ENCODE results near the gene TMEM200A. TPM values are rescaled to one million over a fixed set of nuclear protein-coding genes. Genes with fewer than 3 reads are reported as not detected.
A peak's percentile ranks its signal among the peaks of the same experiment; 100 is the strongest.

Gene TMEM200A
- polyA plus RNA-seq, 1 of the 3 experiments (the other 2 are of a cell fraction): 32.6 TPM

GRCh38 chr6:130381459-130382380, 15.9 kb downstream of the TMEM200A start:
- H3F3A ChIP-seq (replicated peaks; ENCODE audit: insufficient read depth): peaks cover 26% of the 10 kb centered on the region
- H3K4me3 ChIP-seq (ENCODE audit: low read depth in 2 of 2, low read length in 1 of 2): no peak overlapping the region
- peak overlapping the region; percentile 43; the same call in 1 of the 2 replicates for H3K4me2 ChIP-seq
- H3K36me3 ChIP-seq (replicated peaks in 1 of 2; ENCODE audit: control insufficient read depth in 1 of 2, insufficient read depth in 2 of 2, low read length in 1 of 2): peaks cover under 1 to 33% of the 10 kb centered on the region in 2 experiments
- 45% methylated on average over 7 of the region's 7 CpGs for WGBS (ENCODE audit: low lambda C conversion rate)
- no peaks in the 10 kb centered on the region for H3K27me3 ChIP-seq (ENCODE audit: insufficient read depth)
- no peak overlapping the region for H3K9ac ChIP-seq
- H3K27ac ChIP-seq (ENCODE audit: low read depth in 2 of 2, low read length in 1 of 2): peak overlapping the region; percentile 9 to 46
- no peaks in the 10 kb centered on the region for H3K9me2 ChIP-seq
- ChIA-PET CTCF (no interaction called here), POLR2A (no interaction called here)
- no peak for DNase-seq
- H2AFZ ChIP-seq (ENCODE audit: low read depth): no peak overlapping the region
- H3K4me1 ChIP-seq (ENCODE audit: control insufficient read depth in 1 of 2, insufficient read depth in 2 of 2, low read depth in 1 of 2, low read length in 1 of 2): peaks cover 3 to 18% of the 10 kb centered on the region in 2 experiments
- H4K20me1 ChIP-seq (ENCODE audit: insufficient read depth): peaks cover 36% of the 10 kb centered on the region; the same call in 1 of the 2 replicates
- H3K9me3 ChIP-seq: no peaks in the 10 kb centered on the region
- TF ChIP-seq TCF12 (IDR thresholded peaks at IDR 0.05) (peak; percentile 50; the same call in 1 of the 2 replicates), GABPA (IDR thresholded peaks at IDR 0.05; ENCODE audit: low read depth) (no peak), EZH2phosphoT487 (IDR thresholded peaks at IDR 0.05; ENCODE audit: borderline replicate concordance, low read depth) (no peak), MEF2A (IDR thresholded peaks at IDR 0.05; ENCODE audit: borderline replicate concordance, low read depth) (no peak), YY1 (IDR thresholded peaks at IDR 0.05; ENCODE audit: low read depth) (no peak)
- peaks cover 100% of the 10 kb centered on the region for H3K79me2 ChIP-seq (ENCODE audit: insufficient read depth)

- Histone ChIP-seq H3F3A (replicated peaks; ENCODE audit: insufficient read depth) (peaks cover 26% of the 10 kb centered on the region), H2AFZ (ENCODE audit: low read depth) (no peak overlapping the region), H3K4me3 (ENCODE audit: low read depth in 2 of 2, low read length in 1 of 2) (no peak overlapping the region), H3K9me3 (no peaks in the 10 kb centered on the region), H3K4me2 (peak overlapping the region; percentile 29; the same call in 1 of the 2 replicates), H3K36me3 (replicated peaks in 1 of 2; ENCODE audit: control insufficient read depth in 1 of 2, insufficient read depth in 2 of 2, low read length in 1 of 2) (peaks cover 6 to 40% of the 10 kb centered on the region in 2 experiments), H3K4me1 (ENCODE audit: control insufficient read depth in 1 of 2, insufficient read depth in 2 of 2, low read depth in 1 of 2, low read length in 1 of 2) (peaks cover 3 to 14% of the 10 kb centered on the region in 2 experiments), H3K9me2 (no peaks in the 10 kb centered on the region), H3K27ac (ENCODE audit: low read depth in 2 of 2, low read length in 1 of 2) (peak overlapping the region; percentile 46 to 60; a peak in 2 of 4 replicates), H3K27me3 (ENCODE audit: insufficient read depth) (no peaks in the 10 kb centered on the region), H3K79me2 (ENCODE audit: insufficient read depth) (peaks cover 100% of the 10 kb centered on the region), H4K20me1 (ENCODE audit: insufficient read depth) (peaks cover 28% of the 10 kb centered on the region; the same call in 1 of the 2 replicates), H3K9ac (no peak overlapping the region)
- ChIA-PET CTCF (no interaction called here), POLR2A (no interaction called here)
- 19% methylated on average over 9 of the region's 9 CpGs for WGBS (ENCODE audit: low lambda C conversion rate)
- DNase-seq: no peak
- TF ChIP-seq PBX3 (IDR thresholded peaks at IDR 0.05): peak; percentile 23; the same call in 1 of the 2 replicates
- no peak for TF ChIP-seq RFX5 (IDR thresholded peaks at IDR 0.05; ENCODE audit: low read length)
- peak; percentile 48; the same call in 1 of the 2 replicates for TF ChIP-seq TCF12 (IDR thresholded peaks at IDR 0.05)
These were observed 17.2 kb downstream of the TMEM200A start for GRCh38 chr6:130382872-130383490.
